D721Med (cell line): ENCODE data around the gene PPP1R18.

ENCODE experiments used
- DNase-seq: peaks from one replicate; pipeline ENCODE4 v3.0.0; 2011; ENCODE audit warnings: low spot score; ENCODE audit not compliant: insufficient read length
- FAIRE-seq: peaks from 2 replicates; lab custom pipeline; 2011; peaks lifted over from hg19 to GRCh38; lab: Jason Lieb, UNC
- TF ChIP-seq, protein P1 (sequence below): IDR thresholded peaks from 2 replicates; pipeline ENCODE4 v1.5.1; 2012; ENCODE audit warnings: mild to moderate bottlenecking, control low read depth; ENCODE audit not compliant: insufficient read depth; ENCODE audit errors: missing control alignments

PPP1R18 gene

DNA sequence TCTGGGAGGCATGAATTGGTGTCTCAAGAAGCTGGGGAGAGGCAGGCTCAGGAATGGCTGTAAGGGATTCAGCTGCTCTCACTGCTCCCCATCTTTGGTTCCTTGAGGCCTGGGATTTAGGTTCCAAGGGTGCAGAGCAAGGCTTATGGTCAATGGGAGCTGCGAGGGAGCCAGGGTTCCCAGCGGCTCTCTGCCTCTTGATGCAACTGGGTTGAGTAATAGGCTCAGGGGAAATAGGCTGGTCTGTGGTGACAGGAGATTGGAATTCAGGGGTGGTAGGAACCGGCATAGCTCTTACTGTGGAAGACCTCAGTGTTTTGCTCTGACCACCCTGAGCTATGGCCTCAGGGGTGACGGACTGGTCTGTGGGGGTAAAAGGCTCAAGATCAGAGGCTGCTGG lies 17.4 kb upstream of the PPP1R18 start:
- TF ChIP-seq, protein P1, sequence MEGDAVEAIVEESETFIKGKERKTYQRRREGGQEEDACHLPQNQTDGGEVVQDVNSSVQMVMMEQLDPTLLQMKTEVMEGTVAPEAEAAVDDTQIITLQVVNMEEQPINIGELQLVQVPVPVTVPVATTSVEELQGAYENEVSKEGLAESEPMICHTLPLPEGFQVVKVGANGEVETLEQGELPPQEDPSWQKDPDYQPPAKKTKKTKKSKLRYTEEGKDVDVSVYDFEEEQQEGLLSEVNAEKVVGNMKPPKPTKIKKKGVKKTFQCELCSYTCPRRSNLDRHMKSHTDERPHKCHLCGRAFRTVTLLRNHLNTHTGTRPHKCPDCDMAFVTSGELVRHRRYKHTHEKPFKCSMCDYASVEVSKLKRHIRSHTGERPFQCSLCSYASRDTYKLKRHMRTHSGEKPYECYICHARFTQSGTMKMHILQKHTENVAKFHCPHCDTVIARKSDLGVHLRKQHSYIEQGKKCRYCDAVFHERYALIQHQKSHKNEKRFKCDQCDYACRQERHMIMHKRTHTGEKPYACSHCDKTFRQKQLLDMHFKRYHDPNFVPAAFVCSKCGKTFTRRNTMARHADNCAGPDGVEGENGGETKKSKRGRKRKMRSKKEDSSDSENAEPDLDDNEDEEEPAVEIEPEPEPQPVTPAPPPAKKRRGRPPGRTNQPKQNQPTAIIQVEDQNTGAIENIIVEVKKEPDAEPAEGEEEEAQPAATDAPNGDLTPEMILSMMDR = no peak
- no peak for FAIRE-seq
- no peak for DNase-seq

DNA sequence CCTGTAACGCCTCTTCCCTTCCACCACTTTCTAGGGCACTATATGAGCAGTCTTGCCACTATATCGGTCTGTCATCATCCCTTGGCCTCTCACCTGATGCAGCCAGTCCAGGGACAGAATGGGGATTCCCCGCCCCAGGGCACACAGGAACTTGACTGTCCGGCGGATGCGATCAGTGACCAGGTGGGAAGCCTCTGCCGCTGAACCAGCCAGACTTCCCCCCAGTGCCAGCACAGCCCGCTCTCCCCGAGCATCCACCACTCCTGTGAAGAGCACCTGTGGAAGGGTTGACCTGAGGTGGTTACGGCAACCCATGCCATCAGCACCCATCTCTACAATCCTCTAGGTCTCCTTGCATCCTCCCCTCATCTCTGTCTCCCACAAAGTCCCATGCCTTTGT lies 16.6 kb upstream of the PPP1R18 start:
- FAIRE-seq (no peak), DNase-seq (no peak)

DNA sequence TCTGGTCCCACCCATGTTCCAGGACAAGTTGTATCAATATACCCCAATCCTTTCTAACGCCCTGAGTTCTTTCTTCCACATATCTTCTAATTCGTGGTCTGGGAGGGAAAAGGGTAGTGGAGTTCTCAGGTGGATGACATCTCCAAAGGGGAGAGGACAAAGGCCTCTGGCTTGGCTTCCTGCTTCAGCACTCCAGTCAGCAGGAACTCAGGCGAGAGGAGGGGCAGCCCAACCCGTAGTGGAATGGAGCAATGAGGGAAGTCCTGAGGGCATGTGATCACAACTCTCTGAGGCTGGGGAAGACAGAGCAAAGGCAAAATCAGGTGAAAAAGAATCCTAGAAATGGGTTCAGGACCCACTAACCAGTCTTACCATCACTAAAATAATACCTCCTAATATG lies 13.9 kb upstream of the PPP1R18 start:
- no peak for FAIRE-seq
- TF ChIP-seq, protein P1 = no peak

More for the DNA sequence above, 16.6 kb upstream of the PPP1R18 start:
- TF ChIP-seq, protein P1 = no peak

DNA sequence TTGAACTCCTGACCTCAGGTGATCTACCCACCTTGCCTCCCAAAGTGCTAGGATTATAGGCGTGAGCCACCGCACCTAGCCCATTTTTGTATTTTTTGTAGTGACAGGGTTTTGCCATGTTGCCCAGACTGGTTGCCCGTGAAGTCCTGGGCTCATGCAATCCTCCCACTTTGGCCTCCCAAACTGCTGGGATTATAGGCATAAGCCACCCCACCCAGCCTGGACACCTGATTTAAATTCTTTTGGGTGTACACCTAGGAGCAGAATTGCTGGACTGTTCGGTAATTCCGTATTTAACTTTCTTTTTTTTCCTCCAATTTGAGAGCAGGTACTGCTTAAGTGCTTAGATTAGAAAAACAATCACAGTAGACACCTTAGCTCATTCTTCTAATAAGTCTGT lies 10.0 kb upstream of the PPP1R18 start:
- TF ChIP-seq, protein P1 = no peak
- no peak for DNase-seq
- FAIRE-seq = no peak

More for the DNA sequence above, 13.9 kb upstream of the PPP1R18 start:
- no peak for DNase-seq

DNA sequence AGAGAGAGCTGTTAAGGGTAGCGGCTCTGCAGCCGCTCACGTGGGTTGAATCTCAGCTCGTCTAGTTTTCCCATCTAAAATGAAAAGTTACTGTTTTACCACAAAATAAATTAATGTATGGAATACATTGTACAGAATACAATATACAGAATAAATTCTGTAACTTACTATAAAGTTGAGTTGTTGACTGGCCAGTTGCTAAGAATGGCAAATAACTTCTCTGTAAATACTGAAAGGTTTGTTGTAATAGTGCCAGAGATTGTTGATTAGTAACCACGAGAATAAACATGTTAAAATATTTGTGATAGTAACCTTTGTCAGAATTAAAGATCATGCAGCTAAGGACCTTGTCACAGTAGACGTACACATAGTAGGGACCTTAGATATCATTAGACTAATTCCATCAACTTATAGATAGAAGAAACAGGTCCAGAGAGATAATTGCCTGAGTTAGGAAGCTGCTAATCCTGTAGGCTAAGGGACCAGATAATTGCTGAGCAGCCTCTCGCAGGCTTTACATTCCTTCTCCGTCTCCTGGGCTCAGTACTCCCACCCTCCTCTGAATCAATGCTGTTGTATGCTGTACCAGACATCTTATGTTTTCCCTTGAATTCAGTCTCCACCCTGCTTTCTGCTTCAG lies 4.9 kb upstream of the PPP1R18 start:
- TF ChIP-seq, protein P1 = no peak
- FAIRE-seq = no peak
- DNase-seq = no peak

DNA sequence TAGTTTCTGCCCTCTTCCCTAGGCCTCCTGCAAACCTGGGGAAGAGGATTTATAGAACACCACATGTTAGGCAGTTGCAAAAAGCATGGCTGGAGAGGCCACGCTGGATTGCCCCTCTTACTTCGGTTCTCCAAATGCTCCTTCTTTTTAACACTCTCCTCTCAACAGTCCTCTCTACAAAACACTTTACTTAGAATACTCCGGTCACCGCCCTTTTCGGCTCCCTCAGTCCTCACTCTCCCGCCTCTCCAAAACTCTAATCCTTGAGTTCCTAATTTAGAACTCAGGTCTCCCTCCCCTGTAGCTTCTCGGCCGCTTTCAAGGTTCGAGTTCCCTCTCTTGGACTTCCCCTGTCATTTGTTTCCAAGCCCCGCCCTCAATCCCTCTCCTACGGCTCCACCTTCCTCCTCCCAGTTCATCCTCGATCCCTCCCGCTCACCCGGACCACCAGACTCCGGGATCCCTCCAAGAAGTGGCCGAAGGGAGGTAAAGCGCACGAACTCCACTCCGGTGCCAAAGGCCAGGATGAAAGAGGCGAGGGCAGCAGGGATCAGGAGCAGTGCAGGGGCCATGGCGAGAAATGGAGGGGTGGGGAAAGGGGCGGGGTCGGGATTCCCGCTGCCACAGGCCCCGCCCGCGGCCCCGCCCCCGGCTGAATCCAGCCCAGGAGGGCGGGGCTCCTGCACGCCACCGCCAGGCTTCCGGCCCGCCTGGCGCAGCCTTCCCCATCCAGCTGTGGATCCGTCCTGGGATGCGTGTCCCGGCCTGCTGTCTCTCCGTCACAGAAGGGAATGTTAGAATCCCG lies 4.2 kb upstream of the PPP1R18 start, which contains the start of gene NRM:
Gene NRM, minus strand, starts transcription at position 582 of the 805 bp plus-strand sequence. Its CDS starts 10 bp downstream, at position 572.
- TF ChIP-seq, protein P1 = no peak
- no peak for FAIRE-seq

More for the DNA sequence above, 4.2 kb upstream of the PPP1R18 start, which contains the start of gene NRM:
- DNase-seq = no peak
